ENCODE measurements around the gene ASIC2.

Gene ASIC2

DNA sequence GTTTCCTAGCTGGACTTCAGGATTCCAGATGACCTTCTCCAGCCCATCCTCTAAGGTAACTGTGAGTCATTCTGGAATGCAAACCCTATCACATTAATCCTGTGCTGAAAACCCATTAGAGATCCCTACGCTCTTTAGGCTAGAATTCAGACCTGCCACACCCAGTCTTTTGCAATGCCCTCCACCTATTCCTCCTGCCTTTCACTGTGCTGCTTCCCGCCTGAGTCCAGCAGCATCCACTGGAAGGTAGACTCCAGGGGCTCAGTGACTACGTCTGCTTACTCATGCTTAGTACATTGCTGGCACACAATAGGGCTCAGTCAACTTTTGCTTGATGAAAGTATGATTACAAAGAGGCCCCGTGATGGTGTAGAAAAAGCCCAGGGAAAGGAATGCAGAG, 180.3 kb downstream of the ASIC2 start:
- no peak for DNase-seq

DNA sequence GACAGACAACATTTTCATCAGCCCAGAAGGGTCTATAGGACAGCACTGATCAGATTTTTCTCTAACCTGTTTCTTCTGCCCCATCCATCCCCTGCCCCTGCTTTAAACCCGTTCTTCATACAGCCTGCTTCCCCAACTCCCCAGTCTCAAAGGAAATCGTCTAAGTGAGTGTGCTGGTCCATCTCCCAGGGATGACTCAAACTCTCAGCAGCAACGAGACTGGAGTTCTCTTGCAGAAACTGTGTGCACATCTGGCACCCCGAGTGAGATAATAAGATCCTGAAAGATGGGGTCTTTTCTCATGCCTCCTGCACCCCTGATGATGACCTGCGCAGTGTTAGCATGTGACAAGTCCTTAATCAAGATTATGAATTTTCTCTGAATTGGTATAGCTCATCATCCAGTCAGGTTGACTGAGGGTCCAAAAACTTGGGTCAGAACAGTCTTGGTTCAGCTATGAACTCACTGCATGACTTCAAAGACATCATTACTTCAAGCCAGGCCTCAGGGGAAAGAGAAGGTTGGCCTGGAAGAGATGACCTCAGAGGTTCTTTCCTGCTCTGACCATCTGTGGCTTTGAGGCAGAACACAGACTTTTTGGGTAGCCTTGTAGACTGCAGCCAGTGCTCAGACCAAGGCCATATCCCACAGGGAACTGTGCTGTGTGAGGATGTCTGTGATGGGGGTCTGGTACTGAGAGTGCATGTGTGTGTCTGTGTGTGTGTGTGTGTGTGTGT, 183.6 kb downstream of the ASIC2 start:
- no peak for DNase-seq

DNA sequence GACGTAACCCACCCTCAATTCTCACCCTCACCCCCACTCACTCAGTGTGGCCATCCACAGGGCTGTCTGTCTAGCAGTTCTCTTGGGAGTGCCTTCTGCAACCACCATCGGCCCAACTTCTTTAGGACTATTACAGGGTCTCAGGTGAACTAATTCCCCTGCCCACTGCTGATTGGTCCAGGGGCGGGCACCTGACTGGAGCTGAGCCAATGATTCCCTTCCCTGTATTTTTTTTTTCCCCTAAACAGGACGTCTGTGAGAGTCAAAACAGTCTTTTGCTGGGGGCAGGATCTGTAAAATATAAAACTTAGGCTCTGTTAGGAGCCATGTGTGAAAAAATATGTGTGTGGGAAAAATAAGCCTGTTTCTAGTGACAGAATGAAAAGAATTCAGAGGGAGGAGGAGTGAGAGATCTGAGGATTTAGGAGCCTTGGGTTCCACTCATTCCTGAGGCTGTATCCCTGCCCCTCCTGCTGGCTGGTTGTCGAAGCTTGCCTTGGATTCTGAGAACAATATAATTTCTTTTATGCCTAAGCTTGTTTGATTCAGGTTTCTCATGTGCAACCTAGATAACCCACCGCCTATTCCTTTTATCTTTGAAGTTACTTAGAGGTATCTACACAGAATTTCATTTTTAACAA, 186.4 kb downstream of the ASIC2 start:
- no peak for DNase-seq

DNA sequence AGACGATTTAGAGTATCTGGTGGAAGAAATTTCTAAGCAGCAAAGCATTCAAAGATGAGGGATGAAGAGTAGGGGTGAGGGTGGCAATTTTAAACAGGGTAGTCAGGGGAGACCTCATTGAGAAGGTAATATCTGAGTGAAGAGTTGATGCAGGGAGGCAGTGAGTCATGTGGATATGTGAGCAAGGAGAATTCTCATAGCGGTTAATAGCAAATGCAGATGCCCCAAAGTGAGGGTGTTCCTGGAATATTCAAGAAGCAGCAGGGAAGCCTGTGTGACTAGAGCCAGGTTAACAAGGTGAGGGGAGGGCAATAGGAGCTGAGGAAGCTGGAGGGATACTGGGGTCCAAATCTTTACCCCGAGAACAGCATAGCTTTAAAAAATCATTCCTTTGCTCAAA, 187.2 kb downstream of the ASIC2 start:
- no peak for DNase-seq

DNA sequence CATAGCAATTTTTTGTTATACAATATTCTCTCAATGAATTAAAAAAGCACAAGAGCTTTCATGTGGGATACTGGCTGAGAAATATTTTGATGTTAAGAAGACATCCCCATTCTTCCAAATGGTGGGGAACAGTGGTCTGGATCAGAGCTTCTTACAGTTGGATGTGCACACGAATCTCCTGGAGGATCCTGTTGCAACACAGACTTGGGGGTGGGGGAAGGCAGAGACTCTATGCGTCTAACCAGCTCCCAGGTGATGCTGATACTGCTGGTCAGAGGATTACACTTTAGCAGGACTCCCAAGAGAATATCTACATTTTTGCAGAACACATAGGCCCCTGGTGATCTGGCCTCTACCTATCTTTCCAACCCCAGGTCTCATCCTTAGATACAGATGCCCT, 193.2 kb downstream of the ASIC2 start:
- no peak for DNase-seq

DNA sequence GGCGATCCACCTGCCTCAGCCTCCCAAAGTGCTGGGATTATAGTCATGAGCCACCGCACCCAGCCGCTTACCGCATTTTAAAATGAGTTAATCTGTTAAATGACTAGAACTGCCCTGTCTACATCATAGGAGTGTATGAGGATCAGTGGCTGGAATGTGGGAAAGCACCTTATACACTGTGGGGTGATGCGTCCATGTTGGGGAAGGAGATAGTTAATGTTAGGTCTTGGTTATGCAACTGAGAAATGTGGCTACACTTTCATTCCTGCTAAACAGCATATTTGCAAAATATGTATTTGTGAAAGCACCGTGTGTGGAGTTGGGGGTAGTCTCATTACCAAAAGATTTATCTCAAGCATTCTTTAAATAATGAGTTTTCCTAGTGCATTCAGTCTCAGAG, 193.8 kb downstream of the ASIC2 start:
- DNase-seq, result no peak

DNA sequence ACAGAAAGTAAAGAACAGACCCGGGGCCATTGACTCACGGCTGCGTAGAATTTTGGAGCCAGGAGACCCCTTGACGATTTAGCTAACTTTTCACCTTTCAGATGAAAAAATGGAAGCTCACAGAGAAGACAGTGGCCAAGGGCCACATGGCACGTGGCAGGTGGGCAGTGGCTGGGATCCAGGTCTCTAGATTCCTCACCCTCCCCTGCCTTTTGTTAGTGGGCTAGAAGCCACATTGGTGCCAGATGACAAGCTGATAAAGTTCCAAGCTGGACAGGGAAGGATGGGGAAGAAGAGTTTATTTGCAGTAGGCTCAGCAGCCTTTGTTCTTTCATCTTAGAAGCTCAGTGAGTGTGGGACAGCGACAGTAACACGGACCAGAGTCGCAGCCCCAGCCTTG, 195.7 kb downstream of the ASIC2 start:
- no peak for DNase-seq

DNA sequence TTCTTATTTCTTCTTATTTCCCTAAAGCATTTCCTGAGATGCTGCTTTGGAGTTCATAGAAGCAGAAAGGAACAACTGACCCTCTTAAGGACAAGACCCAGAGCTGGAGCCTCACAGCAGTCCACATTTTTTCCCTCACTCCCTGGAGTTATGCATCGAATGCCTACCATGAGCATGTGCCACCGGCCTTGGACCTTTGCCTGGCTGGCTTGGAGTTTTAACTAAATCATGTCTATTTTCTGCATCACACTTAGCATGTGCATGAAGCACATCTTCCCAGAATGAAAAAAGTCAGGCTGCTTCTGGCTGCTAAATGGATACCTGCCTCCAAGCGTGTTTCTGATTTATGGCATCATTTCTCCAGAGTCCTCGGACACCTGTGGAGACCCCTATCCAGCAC, 196.9 kb downstream of the ASIC2 start:
- no peak for DNase-seq

DNA sequence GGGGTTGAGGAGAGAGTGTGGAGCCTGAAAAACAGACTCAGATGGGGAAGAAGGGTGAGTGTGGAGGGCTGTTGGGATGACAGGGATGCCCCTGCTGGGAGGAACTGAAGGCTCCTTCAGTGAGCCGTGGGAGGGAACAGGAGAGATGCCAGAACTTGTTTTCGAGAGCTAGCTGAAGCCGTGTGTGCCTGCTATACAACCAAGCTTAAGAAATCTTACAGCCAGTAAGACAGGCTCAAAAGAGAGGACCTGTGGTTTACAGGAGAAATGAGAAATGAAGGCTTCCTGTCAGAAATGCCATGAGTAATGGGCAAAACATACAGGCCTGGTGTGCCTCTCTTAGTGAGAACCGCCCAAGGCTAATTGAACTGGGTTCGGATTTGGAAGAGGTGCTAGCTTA, 201.8 kb downstream of the ASIC2 start:
- DNase-seq, result no peak

DNA sequence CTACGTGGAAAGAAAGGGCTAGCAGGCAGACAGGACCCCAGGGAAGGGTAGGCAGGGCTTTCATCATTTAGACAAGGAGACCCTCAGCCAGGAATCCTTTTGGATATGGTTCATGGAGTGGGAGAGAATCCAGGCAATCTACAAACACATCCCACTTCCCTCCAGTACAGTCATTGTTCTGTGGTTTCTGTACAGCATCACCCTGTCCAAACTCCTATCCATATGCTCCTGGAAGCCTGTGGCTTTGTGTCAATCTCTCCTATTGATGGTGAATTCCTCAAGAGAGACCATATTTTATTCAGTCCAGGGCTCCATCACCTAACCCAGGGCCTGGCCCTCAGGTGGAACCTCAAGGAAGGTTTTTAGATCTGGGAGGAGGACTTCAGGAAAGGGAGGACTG, 202.3 kb downstream of the ASIC2 start:
- no peak for DNase-seq

DNA sequence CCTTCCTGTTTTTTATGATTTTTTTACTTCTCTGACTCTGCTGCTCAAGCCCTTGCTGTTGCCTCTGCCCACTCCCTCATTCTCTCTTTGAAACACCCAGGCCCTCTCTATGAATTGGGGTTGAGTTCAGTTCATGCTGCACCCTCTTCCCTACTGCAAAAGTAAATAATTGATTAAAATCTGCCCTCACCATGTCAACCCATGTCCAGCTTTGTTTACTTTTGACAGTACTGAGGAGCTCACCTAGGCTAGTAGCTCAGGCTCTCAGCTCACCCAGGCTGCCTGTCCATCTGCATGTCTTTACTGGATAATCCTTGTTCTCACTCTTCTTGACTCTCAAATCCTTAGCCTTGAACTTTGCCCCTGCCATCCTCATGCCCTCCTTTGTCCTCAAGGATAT, 206.2 kb downstream of the ASIC2 start:
- DNase-seq, result no peak

DNA sequence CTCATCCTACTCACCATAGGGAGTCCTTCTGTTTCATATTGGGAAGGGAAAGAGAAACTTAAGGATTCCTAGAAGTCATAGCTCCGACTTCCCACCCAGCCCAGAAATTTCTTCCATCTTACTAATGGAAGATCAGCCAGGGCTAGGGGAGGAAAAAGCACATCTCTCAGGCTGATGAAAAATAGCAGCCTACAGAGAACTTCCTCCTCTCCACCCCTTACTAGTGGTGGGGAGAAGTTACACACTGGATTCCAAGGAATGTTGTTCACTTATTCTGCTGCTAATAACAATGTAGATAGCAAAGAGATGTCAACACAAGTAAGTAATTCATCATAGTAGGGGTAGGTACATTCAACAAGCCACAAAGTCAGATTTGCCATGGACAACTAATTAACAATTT, 207.1 kb downstream of the ASIC2 start:
- DNase-seq, result no peak

DNA sequence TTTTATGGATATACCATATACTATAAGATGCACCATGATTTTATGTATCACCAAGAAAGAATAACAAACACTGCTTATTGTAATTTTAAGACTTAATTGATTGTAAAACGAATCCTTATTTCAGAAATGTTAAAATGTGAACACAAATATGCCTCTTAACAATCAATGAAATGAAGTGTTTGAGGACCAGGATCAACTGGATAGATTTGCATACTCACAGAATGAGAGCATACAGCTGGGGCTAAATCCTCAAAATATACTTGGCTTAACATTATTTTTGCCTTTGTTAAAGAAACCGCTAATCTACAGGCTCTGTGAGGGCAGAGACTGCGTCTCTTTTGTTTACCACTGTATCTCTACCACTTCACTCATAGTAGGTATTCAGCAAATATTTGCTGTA, 207.8 kb downstream of the ASIC2 start:
- DNase-seq, result no peak

DNA sequence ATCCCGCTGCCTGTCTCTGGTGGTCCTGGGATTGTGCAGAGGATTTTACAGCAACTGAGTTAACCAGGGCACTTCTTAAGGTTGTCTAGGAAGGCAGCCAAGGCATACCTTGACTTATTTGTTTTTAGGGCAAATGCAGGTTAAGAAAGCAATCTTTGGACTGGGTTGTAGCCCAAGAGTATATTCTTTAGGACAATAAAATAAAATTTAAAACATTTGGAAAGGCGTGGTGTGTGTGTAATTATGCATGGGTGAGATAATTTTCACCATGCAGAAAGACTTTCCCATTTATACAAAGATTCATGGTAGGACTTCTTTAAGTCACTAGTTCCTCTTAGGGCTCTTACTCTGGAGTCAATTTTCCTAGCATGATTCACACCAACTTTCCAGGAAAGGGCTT, 208.3 kb downstream of the ASIC2 start:
- DNase-seq, result no peak

DNA sequence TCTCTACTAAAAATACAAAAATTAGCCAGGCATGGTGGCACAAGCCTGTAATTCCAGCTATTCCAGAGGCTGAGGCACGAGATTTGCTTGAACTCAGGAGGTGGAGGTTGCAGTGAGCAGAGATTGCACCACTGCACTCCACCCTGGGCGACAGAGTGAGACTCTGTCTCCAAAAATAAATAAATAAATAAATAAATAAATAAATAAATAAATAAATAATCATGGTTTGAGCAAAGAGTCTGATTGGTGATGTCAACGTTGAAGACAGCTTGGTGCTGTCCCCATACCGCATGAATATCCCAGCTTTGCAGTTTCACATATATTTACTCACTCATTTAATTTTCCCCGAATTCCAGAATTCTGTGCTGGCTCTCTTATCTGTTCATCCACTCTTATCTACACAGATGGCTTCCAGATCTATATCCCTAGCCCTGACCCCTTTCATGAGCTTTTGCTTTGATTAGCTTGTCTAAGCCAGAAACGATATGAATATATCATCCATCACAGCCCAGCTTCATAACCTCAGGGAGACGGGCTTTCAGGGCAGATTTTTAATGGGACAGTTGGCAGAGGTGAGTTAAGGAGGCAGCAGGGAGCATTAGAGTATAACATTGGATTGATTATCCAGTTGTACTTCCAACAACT, 210.4 kb downstream of the ASIC2 start:
- DNase-seq, result no peak

DNA sequence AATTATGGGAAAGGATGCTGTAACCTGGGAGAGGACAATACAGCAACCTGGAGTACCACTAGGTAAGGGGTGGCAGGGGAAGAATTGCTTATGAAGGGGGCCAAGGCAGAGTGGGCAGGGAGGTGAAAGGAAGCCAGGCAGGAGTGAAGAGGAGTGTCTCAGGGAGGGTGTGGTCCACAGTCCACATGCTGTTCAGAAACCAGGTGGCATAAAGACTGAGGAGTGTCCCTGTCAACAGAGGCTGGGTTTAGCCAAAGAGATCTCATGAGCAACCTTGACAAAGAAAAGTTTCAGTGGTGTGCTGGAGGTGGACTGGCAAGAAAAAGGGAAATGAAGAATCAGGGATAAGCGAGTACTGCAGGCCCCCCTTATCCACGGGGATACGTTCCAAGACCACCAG, 213.0 kb downstream of the ASIC2 start:
- no peak for DNase-seq

DNA sequence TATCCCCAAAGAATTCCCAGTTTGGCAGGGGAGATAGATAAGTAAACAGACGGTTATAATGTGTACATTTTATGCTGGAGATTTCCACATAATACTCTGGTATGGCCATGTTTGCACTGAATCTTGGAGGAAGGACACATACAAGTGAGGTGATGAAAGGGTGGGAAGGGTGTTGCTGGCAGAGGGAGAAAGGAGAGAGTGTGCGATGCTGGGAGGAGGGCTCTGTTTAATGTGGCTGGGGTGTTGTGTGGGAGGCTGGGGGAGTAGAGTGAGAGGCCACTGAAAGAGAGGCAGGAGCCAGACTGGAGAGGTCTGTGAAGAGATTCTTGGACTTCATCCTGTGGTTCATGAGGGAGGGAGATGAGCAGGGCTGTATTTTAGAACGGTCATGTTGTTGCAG, 213.9 kb downstream of the ASIC2 start:
- no peak for DNase-seq

DNA sequence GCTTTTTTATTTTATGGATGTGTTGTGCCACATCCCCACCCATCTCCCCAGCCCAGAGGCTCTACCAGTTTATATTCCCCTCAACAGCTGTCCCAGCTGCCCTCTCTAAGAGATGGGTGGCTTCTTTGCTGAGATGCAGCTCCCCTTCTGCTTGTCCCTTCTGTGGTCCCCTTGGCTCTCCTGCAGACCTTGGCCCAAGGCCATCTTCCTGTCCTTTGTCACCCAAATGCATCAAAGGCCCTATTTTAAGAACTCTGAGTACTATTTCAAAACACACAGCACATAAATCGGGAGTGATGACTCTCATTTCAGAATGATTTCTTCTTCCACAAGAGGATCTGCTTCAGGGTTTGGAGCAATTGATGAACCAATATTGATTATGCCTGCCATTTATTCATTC, 216.1 kb downstream of the ASIC2 start:
- no peak for DNase-seq

DNA sequence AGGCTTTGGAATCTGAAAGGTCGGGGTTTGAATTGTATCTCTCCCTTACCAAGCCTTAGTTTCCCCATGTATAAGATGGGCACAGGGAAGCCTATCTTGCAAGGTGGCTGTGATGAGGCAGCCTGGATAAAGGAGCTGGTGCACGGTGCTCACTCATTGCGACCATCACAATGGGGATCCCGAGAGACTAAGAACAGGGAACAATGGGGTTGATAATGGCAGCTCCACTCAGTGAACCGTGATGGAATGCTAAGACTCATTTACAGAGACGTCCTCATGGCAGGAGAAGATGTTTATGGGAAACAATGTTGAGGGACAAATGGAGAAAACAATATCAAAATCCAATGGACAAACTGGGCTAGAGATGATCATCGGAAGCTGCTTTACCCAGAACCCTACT, 219.7 kb downstream of the ASIC2 start:
- DNase-seq, result no peak

DNA sequence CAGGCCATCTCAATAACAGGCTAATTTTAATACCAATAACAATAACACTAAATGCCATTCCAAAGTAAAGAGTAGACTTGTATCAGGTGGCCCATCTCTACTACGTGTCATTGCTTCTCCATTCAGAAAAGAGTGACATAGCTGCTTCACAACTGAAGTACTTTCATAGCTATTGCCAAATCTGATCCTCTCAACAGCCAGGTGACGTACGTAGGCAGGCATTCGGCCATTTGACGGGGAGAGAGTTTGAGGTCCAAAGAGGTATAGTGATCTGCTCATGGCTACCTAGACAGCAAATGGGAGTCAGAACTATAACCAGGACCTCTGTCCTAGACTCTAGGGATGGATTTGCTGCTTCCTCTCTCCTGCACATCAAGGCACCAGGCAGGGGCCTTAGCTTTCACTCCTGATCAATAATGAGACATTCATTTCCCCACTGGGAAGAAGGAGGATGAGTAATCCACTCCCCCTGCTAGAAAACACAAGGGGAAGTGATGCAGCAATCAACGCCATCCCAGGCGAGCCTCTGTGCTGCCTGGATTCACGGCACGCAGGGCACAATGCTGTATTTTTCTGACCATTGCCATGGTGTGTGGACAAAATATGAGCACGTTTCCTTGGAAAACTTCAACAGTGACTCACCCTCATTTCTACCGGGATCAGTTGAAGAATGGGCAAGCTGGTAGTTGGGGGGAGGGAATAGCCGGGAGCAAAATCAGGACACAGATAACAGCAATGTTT, 220.5 kb downstream of the ASIC2 start:
- no peak for DNase-seq

DNA sequence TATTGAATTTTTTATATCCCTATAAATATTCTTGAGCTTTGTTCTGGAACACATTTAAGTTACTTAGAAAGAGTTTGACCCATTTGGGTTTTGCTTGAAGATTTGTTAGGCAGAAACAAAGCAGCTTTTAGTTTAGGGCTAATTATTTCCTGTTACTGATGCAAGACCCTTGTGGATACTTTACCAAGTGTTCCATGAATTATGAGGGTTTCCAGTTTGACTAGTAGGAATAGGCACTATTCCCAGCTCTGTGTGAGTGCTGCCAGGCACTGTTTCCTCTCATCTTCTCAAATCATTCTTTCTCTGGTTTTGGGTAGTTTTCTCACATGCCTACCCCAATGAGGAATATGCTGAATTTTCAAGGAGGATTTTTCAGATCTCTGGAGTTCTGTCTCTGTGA, 221.4 kb downstream of the ASIC2 start:
- DNase-seq, result no peak

DNA sequence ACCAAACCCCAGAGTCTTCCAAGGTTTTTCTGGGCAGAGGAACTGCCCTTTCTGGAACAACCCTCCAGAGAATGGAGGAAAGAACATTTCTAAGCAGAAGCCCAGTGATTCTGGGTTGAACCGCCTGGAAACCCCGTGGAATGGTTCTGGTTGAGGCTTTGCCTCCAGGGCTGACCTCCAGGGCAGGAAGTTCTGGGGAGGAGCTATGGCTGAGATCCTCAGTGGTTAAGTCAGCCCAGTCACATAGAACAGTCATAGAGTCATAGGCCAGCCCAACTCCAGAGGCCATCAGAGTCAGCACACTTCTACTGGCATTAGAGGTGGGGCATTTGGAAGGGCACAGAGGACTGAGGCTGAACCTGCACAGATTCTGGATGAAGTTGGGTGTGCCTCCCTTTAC, 235.5 kb downstream of the ASIC2 start:
- DNase-seq, result no peak

DNA sequence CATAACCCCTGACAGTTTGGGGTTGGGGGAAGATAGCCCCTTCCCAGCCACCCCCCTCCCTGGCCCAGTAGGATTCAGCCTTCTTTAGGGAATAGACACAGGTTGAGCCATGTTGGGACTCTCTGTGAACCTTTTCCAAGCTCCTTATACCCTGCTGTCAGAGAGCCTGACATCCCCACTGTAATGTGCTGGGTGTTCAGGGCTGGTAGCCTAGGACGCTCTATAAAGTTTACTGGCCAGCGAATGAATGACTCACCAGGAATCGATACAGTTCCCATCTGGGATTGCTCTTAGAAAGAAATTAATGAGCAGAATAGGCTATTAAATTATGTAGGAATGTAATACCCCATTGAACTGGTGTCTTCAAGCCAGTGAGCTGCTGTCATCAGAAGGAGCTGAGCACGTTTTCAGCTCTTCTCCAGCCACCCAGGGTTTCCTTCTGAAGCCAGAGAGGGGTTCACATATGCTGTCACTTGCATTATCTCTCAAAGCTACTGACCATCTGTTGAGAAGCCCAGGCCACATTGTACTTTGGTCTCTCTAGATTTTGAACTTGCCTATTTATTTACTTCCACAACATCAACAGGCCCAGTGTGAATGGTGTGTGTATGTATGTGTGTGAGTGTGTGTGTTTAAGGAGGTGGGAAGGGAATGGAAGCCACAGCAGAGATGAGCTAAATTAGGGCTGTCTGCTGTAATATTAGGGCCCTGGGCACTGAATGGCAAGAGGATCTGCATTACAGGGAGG, 236.5 kb downstream of the ASIC2 start:
- DNase-seq, result no peak
